Activated CD4-positive, CD25-positive, alpha-beta regulatory T cell treated with anti-CD3 and anti-CD28 coated beads, Interleukin-2, amount 50 U/mL, for 72 hours (primary cell): Measurements from ENCODE around the gene CEP131.

Experiments used
- DNase-seq: peaks from one replicate; pipeline ENCODE4 v3.0.0; 2021

CEP131 gene

DNA sequence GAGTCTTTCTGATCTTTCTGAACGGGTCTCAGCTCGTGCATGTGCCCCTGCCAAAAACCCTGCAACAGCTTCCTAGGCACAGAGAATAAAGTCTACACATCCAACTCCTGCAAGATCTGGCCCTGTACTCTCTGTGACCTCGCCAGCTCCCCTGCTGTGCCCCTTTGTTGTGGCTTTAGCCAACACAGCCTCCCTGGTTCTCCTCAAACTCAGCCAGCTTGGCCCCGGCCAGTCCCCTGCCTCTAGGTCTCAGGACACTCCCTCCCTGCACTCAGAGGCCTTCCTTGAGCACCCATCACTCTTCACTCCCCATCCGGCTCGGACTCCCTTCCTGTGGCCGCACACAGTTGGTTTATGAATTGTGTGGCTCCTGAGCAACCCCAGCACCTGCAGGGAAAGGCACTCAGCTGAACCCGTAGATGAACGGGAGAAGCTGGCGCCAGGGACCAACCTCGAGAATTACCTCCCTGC lies 1.4 kb downstream of the CEP131 start:
- no peak for DNase-seq

DNA sequence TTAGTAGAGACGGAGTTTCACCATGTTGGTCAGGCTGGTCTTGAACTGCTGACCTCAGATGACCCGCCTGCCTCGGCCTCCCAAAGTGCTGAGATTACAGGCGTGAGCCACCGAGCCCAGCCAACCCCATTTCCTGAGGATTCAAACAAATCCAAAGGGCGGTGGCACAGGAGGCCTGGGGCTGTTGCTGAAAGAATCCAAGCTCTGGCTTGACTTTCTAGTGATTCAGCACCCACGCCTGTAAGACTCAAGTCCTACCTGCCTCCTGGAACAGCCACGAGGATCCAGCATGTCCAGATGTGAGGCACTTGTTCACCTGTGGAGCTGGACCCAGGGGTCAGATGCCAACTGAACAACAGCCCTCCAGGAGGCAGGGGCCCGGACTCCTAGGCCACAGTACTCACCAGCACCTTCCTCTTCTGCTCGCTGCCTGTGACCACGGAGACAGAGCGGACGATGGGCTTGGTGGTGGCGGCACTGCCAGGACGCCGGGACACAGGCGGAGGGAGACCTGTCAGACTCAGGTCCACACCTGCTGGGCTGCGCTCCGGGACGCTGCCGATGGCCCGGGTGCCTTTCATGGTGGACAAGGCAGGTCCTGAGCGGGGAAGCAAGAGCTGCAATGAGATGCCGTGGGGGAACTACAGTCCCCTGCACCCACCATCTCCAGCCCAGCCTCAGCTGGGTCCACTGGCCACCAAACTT lies 3.1 kb downstream of the CEP131 start:
- no peak for DNase-seq

DNA sequence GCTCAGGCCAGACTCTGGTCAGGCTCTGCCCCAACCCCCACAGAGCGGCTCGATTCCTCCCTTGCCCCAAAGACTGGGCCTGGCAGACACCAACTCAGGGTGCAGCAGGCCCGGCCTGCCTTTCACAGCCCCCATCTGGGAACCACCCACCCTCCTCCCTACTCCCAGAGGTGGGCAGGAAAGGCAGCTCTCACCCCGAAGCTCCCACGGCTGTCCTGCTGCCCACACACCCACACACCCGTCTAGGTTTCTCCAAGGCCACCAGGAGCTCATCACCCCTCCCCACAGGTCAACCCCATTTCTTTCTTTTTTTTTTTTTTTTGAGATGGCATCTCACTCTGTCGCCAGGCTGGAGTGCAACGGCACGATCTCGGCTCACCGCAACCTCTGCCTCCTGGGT lies 3.8 kb downstream of the CEP131 start:
- DNase-seq = no peak

DNA sequence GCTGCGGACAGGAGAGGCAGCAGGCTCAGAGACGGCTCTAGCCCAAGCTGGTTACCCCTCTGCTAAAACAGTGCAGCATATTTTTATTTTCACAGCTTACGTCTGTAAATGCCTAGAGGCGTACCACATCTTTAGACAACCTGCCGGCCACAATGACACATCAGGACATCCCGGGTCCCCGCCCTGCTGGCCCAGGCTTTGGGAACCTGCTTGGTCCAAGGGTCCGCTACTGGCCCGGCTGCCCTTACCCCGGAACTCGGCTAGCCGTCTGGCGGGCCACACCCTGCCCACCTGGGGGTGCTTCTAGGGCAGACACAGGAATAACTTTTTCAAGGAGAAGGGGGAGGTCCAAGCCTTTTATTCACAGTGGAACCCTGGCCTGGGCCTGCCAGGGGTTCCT lies 4.3 kb downstream of the CEP131 start:
- DNase-seq = no peak

DNA sequence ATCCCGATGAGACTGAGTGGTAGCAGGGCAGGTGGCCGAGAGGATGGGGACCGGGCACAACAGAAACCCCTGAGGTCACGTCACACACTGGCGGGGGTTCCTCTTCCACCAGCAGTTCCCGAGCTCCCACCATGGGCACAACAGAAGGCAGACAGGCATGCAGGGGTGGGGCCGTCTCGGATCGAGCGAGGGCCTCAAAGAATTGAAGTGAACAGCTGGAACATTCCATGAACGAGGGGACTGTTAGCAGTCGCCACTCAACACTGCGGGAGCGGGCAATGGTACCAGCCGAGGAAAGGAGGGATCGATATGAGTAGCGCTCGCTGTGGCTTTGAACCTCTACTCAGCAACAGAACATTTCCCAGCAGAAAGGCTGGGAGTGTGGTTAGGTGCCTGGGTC lies 5.3 kb downstream of the CEP131 start:
- no peak for DNase-seq

DNA sequence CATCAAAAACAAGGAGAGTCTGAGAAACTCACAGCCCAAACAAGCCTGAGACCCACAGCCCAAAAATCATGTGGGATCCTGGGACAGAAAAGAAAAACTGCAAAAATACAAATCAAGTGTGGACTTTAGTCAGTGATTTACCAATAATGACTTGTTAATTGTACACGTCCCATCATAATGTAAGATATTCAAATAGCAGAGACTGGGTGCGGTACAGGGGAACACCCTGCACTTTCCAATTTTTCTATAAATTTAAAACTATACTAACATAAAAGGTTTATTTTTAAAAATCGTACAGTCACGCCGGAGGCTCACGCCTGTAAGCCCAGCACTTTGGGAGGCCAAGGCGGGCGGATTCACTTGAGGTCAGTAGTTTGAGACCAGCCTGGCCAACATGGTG lies 8.8 kb downstream of the CEP131 start:
- no peak for DNase-seq

DNA sequence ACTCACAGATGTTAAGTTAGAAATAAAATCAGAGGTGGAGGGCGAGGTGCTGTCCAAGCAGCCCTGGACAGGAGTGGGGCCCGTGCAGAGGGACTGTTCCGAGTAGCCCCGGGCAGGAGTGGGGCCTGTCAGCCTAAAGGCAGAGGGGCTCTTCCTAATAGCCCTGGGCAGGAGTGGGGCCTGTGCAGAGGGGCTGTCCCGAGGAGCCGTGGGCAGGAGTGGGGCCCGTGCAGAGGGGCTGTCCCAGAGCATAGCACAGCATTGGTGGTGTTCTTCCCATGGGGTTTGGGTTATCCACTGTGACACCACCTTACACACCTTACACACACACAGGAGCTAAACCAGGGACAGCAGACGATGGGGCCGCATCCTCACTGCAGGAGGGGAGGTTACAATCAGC lies 10.4 kb downstream of the CEP131 start:
- no peak for DNase-seq

DNA sequence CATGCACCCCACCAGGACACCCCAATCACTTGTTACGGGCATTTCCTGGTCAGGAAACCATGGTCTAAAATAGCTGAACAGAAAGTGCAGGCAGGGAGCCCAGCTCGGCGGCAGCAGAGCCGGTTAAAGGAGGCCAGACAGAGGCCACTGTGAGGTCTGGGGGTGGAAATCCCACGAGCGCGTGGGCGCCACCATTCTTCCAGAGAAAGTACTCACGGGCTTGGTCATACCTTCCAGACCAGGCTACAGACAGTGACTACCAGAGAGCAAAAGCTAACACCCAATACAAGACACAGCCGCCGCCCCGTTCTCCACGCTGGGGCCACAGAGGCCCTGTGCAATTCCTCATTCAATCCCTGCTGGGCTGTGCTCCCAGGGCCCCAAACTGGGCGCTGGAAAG lies 11.9 kb downstream of the CEP131 start:
- DNase-seq = no peak

DNA sequence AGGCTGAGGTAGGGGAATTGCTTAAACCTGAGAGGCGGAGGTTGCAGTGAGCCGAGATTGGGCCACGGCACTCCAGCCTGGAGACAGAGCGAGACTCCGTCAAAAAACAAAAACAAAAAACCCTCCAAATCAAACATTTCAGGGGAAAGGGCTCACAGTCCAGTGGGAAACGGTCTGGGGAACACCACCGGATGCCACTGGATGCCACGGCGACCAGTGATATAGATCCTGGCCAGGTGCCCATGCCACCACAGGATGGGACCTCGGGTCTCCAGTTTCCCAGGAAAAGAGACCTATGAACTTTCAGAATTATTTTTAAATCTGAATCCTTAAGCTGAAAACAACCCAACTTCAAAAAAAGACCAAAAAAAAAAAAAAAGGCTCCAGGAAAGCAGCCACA lies 12.3 kb downstream of the CEP131 start:
- no peak for DNase-seq

DNA sequence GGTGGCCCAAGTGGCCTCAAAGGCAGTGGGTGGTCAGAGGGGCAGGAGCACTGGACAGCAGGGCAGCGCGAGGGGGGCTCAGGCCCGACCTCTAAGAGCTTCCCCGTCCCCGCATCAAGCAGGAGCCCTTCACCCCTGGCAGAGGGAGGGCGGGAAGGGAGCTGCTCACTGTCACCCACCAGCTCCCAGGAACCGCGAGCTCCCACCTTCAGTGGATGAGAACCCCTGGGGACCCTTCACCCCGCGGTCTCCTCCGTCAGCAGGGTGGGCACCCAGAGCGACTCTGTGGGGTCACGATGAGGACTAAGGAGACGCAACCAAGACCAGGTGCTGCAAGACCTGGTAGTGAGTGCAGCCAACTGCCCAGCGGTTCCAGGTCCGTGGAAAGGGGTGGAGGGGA lies 13.6 kb downstream of the CEP131 start:
- no peak for DNase-seq

DNA sequence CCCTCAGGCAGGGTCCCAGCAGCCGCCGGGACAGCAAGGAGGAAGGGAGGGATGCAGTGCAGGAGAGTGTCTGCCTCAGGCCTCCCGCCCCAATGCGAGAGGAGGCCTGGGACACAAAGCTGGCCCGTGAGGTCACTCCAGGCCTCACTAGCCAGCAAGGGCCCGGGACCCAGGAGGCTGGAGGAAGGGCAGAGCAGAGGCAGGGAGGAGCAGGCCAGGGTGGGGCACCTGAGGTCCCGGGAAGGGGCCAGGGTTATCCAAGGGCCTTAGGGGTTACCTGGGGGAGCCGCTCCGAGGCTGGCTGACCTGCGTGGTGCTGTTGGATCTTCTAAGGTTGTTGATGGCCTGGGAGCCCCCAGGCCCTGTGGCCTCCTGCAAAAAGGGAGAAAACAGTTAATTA lies 14.1 kb downstream of the CEP131 start:
- DNase-seq = no peak

DNA sequence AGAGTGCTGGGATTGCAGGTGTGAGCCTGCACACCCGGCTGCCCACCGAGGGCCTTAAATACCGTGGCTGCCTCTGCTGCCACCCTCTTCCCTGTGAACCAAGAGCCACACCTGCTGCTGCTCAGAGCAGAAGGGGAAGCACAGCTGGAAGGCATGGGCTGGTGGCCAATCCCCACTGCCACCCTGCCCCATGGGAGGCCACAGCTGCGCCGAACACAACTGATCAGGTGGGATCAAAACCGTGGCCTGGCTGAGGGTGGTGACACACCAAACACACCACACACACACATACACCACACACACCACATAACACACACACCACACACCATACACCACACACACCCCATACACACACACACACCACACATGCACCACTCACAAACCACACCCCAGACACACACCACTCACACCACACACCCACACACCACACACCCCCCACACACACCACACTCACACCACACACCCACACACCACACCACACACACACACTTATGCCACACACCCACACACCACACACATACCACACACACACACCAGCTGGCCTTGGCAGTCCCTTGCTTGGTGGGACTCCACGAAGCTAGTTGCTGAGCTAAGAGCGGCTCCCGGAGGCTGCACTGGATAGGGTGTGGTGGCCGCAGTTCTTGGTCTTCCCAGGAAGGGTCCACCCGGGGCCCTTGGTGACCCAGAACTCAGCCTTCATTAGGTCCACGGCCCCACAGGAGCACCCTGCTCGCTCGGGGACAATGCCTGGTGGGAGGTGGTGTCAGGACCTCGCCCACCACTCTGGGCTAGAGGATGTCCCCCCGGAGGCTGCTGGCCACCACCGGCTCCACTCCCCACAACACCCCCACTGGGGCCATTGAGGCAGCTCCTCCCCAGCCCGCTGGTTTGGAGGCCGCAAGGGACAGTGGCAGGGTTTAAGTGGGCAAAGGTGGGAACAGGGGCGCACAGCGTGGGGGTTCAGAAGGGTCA lies 14.9 kb downstream of the CEP131 start:
- DNase-seq = no peak

DNA sequence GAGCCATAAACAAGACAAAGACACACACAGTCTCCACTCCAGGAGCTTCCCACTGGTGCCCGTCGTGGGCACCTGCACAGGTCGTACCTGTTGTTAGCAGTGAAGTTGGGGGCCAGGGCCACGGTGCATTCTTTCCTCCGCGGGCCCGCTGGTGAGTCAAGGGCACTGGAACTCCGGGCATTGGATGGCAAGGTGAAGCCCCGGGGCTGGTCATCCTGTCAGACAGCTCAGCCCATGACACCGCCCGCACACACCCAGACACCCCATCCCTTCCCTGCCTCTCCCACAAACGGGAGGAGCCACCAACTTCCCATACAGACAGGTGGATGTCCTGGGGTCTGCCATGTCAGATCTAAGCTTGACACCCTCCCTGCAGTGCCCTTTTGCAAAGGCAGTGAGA lies 16.1 kb downstream of the CEP131 start:
- DNase-seq = no peak

DNA sequence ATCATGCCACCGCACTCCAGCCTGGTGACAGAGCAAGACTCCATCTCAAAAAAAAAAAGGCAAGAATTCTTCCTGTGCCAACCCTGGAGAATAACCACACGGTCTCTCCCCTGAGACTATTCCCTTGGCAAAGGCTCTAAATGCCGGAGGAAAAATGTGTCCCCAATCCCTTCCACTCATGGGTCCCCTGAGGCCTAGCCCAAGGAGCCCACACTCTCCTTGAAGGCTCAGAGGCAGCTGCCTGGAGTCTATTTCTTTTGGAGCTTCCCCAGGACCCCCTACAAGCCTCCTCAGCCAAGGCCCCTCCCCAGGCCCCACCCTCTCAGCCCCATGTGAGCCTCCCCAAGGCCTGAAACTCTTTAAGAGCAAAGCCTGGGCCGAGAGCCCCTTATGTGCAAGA lies 16.6 kb downstream of the CEP131 start:
- no peak for DNase-seq

DNA sequence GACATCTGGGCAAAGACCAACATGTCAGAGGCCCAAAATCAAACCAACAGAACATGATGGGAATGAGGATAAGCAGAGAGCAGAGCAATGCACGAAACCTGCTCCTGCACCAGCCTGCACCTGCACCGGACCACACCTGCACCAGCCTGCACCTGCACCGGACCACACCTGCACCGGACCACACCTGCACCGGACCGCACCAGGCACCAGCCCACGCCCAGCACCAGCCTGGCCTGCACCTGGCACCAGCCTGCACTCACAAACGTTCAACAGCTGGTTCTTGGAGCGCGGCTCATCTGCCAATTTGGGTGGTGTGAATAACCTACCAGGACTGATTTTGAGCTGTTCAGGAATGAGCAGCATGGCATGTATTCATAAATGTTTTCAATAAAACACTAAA lies 18.2 kb downstream of the CEP131 start:
- DNase-seq = no peak

DNA sequence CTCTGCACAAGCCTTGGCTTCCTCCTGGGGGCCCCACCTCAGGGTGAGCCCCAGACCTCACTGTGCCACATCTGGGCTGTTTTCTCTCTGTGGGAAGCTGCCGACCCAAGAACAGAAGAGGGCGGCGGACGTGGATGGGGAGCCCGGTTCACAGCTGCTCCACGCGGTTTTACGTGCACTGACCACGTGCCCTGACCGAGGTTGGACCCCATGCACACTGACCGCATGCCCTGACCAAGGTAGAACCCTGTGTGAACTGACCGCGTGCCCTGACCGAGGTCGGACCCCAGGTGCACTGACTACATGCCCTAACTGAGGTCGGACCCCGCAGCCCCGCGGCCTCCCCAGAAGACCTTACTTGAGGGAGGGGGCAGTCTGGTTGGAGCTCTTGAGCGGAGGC lies 19.6 kb downstream of the CEP131 start:
- no peak for DNase-seq

DNA sequence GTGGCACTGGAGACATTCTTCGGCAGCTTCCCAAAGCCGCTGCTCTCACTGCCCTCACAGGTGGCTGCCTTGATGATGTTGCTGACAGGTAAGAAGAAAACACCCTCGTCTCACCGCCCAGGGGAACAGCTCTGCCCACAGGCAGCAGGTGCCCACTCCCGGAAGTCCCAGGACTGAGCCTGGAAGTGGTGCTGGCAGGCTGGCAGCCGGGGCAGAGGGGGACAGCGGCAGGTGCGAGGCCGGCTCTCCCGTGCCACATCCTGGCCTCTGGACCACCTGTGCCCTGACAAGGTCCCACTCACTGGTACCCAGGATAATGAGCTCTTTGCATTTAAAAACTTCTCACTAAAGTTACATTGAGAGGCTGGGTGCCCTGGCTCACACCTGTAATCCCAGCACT lies 20.4 kb downstream of the CEP131 start:
- DNase-seq = no peak

DNA sequence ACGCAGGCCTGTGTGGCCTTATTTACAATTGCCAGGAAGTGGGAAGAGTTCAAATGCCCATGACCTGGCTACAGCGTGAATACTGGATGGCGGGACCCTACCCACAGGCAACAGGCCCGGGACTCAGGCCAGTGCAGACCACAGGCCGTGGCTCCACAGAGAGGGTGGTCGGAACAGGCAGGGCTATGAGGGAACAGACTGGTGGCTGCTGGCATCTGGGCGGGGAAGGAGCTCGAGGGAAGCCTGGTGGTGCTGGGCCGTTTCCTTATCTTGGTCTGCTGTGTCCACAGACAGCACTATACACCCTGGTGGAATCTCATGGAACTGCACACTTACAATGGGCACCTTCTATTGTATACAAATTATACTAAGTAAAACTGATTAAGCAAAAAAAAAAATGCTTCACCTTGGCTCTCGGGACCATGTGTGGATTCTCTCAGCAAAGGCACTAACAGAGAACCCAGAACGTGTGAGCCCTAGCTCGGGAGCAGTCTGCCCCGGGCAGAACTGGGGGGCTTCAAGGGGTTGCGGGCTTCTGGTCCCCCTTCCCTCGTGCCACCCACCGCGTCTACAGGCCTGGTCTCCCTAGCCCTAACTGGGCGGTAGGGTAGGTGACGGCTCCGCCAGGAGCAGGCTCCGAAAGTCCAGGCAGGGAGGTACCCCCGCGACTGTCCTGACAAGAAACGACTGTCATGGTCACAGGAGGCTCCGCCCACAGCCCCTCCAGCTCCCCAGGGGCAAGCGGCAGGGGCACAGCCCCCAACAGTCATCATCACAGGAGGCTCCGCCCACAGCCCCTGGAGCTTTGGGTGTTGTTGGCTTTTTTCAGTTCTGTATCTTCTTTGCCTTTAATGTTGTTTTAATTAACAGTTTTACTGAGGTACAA lies 21.8 kb downstream of the CEP131 start:
- no peak for DNase-seq

DNA sequence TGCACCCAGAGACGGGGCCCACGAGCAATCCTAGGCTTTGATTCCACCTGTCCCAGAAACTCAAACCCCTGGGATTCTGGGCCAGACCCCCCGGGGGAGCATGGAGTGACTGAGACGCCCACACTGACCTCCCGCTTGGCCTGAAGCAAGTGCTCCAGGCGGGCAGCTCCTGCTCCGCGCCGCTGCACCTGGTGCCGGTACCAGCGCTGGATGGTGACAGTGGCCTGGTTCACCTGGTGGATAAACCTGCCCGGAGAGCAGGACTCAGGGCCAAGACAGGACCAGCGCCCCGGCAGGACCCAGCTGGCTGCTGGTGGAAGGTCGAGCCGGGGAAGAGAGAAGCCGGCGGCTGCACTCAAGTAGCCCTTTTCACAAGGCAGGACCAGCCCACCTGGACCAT lies 22.6 kb downstream of the CEP131 start:
- DNase-seq = no peak

DNA sequence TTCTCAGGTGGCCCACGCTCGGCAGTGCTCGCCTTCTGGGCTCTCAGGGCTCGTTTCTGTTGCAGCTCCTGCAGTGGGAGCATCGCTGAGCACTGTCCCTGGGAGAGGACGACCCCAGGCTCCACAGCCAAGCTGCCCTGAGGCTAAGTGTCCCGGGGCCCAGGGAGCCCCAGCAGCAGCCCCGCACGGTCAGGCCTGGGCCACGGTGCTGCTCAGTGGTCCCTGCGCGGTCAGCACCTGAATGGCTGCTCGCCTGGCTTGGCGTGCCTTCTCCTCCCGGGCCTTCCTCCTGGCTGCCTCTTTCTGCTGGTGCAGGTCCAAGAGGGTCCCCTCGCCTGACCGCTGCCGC lies 23.3 kb downstream of the CEP131 start:
- no peak for DNase-seq

DNA sequence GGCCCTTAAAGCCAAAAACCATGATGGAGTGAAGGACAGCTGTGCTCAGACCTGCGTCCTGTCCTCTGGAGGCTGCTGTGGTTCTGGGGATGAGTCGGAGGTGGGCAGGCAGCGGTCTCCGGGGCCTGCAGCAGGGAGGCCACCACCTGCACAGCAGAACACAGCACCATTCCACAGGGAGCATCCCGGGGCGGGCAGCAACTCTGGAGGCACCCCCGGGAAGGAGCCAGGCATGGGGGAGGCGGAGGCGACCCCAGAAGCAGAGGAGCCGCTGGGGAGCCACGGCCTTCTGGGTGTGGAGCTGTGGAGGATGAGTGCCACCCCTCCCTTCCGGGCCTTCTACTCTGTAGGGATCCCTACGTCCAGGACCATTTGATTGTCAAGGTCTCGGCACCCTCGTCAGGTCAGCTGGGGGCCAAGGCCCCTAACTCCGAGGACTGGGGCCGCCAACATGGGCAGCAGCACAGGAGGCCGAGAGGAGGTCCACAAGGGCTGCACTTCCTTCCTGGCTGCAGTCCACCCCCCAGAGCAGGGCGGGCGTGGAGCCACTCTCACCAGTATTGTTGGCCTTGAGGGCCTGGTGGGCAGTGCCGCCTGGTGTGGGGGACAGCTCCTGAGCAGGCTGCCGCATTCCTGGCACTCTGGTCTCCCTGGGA lies 23.8 kb downstream of the CEP131 start:
- DNase-seq = no peak

DNA sequence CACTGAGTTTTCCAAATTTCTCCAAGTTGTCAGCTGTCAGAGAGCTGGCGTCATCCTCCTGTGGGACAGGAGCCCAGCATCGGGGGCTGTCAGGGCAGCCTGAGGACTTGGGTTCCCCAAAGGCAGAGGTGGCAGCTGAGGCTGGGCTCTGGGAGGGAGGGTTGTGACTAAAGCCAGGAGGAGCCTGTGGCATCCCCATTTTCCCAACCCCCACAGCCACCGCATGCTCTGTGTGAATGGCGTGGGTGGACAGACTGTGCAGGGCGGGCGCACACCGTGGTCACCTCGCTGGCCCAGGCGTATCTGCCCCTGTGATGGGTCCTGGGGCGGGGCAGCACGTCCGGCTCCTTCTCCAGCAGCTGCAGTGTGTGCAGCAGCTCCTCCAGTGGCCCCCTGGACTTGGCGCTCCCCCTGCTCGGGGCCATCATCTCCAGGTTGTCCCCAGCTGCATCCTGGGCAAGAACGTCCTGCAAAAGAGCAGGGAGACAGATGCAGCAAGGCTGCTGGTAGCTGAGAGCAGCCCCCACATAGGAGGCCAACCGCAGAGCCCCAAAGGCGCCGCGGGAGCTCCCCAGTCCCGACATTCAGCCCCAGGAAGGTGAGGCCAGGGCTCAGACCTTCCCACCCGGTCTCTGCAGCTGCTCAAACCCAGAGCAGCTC lies 24.8 kb downstream of the CEP131 start:
- DNase-seq = no peak
